Cardiac muscle cell (in vitro differentiated cells and primary cell): Measurements from ENCODE around the gene CFAP58. TPM values are rescaled to one million over a fixed set of nuclear protein-coding genes. Genes with fewer than 3 reads are reported as not detected.

Experiments used
- DNase-seq, 2 donors: peaks; one replicate each; pipeline versions ENCODE4 v3.0.0 to v3.0.0-alpha.2; 2010 to 2017; ENCODE audit warnings: low read depth in 1 of 2, low spot score in 1 of 2
- H3K27ac ChIP-seq: fragments of 200-600 bp; sonication (generic); 2 replicates; pipeline ENCODE4 v1.5.1; 2016
- H3K27me3 ChIP-seq: fragments of 200-600 bp; sonication (generic); 2 replicates; pipeline ENCODE4 v1.6.0; 2016; ENCODE audit warnings: control low read depth
- H3K36me3 ChIP-seq: fragments of 200-600 bp; sonication (generic); 2 replicates; pipeline ENCODE4 v1.5.1; 2016; ENCODE audit warnings: control low read depth
- H3K4me1 ChIP-seq: fragments of 200-600 bp; sonication (generic); 2 replicates; pipeline ENCODE4 v1.8.1; 2017; ENCODE audit warnings: low read depth, mild to moderate bottlenecking, mixed run types
- H3K4me3 ChIP-seq: fragments of 200-600 bp; sonication (generic); 2 replicates; pipeline ENCODE4 v1.5.1; 2016; ENCODE audit warnings: mild to moderate bottlenecking
- H3K9me3 ChIP-seq: fragments of 200-600 bp; sonication (generic); 2 replicates; pipeline ENCODE4 v1.5.1; 2017; ENCODE audit warnings: low read depth, mild to moderate bottlenecking, control low read depth
- CTCF ChIP-seq: IDR thresholded peaks from 2 replicates; pipeline ENCODE4 v1.5.1; 2012; ENCODE audit warnings: low read depth, mild to moderate bottlenecking, low read length
- polyA plus RNA-seq: library from polyadenylated mRNA; unstranded; fragments of >200 nt; fragmentation: Nextera tagmentation; extraction: Ambion mirVana; gene quantifications from 2 replicates; pipeline ENCODE4 v1.2.1, GENCODE V29; 2016
- total RNA-seq: library from RNA; depleted of rRNA; stranded (reverse); fragments of >200 nt; gene quantifications from 2 replicates; pipeline ENCODE4 v1.2.3, GENCODE V29; 2016

The CFAP58 gene
- total and polyA plus RNA-seq, 2 experiments from 2014 or later, result 1.1 to 1.9 TPM

- no peaks in the 10 kb centered on the region for H3K27me3 ChIP-seq
- no peak overlapping the region for H3K27ac ChIP-seq
- TF ChIP-seq CTCF, result no peak
- no peaks in the 10 kb centered on the region for H3K9me3 ChIP-seq
- H3K4me1 ChIP-seq, result no peaks in the 10 kb centered on the region
- no peak overlapping the region for H3K4me3 ChIP-seq
- H3K36me3 ChIP-seq, result no peaks in the 10 kb centered on the region
- no peak for DNase-seq
Observed at GRCh38 chr10:104437226-104437625, 83.6 kb downstream of the CFAP58 start.

- H3K27me3 ChIP-seq, result no peaks in the 10 kb centered on the region
- H3K27ac ChIP-seq, result no peak overlapping the region
- H3K36me3 ChIP-seq, result no peaks in the 10 kb centered on the region
- no peak for TF ChIP-seq CTCF
- no peaks in the 10 kb centered on the region for H3K4me1 ChIP-seq
- H3K9me3 ChIP-seq, result no peaks in the 10 kb centered on the region
- no peak for DNase-seq
- no peak overlapping the region for H3K4me3 ChIP-seq
Observed at GRCh38 chr10:104440221-104440620, 86.6 kb downstream of the CFAP58 start.

GRCh38 chr10:104441329-104442000 lies 87.8 kb downstream of the CFAP58 start:
- Histone ChIP-seq H3K4me3 (no peak overlapping the region), H3K36me3 (no peaks in the 10 kb centered on the region), H3K9me3 (no peaks in the 10 kb centered on the region), H3K27me3 (no peaks in the 10 kb centered on the region), H3K4me1 (no peaks in the 10 kb centered on the region), H3K27ac (no peak overlapping the region)
- TF ChIP-seq CTCF, result no peak
- peak in 1 of 2 donors; percentile 90 for DNase-seq

- TF ChIP-seq CTCF, result no peak
- Histone ChIP-seq H3K36me3 (no peaks in the 10 kb centered on the region), H3K4me3 (no peak overlapping the region), H3K27me3 (no peaks in the 10 kb centered on the region), H3K4me1 (no peaks in the 10 kb centered on the region), H3K27ac (no peak overlapping the region), H3K9me3 (no peaks in the 10 kb centered on the region)
- DNase-seq, result peak in 1 of 2 donors; percentile 4
Observed at GRCh38 chr10:104445359-104445758, 91.7 kb downstream of the CFAP58 start.

GRCh38 chr10:104446151-104446550 lies 92.5 kb downstream of the CFAP58 start:
- Histone ChIP-seq H3K27ac (no peak overlapping the region), H3K4me1 (no peaks in the 10 kb centered on the region), H3K36me3 (no peaks in the 10 kb centered on the region), H3K27me3 (no peaks in the 10 kb centered on the region), H3K4me3 (no peak overlapping the region), H3K9me3 (no peaks in the 10 kb centered on the region)
- no peak for DNase-seq
- TF ChIP-seq CTCF, result no peak
